ENCODE measurements around the gene CARHSP1.
A peak's percentile ranks its signal among the peaks of the same experiment; 100 is the strongest.
"Not testable (repeated sequence)": the region's sequence is repeated elsewhere in the genome, so short reads cannot be mapped to it uniquely, and the experiment has no call there.

CARHSP1 gene

GRCh38 chr16:8872967-8873865 lies 4.4 kb upstream of the CARHSP1 start:
- FAIRE-seq (no peak), DNase-seq (ENCODE audit: low spot score) (no peak)

- FAIRE-seq, result no peak
- DNase-seq (ENCODE audit: low spot score), result no peak
Observed at GRCh38 chr16:8872071-8872470, 3.3 kb upstream of the CARHSP1 start.

GRCh38 chr16:8869988-8870241 lies 1.1 kb upstream of the CARHSP1 start:
- not testable (repeated sequence) for FAIRE-seq

GRCh38 chr16:8869212-8869987 lies 594 bp upstream of the CARHSP1 start:
- FAIRE-seq, result no peak
- DNase-seq (ENCODE audit: low spot score), result no peak

More at GRCh38 chr16:8869988-8870241, 1.1 kb upstream of the CARHSP1 start:
- not testable (repeated sequence) for DNase-seq (ENCODE audit: low spot score)

GRCh38 chr16:8867932-8868415 lies 832 bp downstream of the CARHSP1 start:
- DNase-seq (ENCODE audit: low spot score), result no peak
- no peak for FAIRE-seq

GRCh38 chr16:8867216-8867931 lies 1.4 kb downstream of the CARHSP1 start:
- DNase-seq (ENCODE audit: low spot score) (no peak), FAIRE-seq (no peak)

- FAIRE-seq (no peak), DNase-seq (ENCODE audit: low spot score) (no peak)
Observed at GRCh38 chr16:8866884-8867215, 2.0 kb downstream of the CARHSP1 start.

- DNase-seq (ENCODE audit: low spot score) (no peak), FAIRE-seq (no peak)
Observed at GRCh38 chr16:8866118-8866883, 2.5 kb downstream of the CARHSP1 start.

GRCh38 chr16:8865145-8865882 lies 3.5 kb downstream of the CARHSP1 start:
- DNase-seq (ENCODE audit: low spot score), result no peak
- no peak for FAIRE-seq

GRCh38 chr16:8864480-8865110 lies 4.2 kb downstream of the CARHSP1 start:
- no peak for DNase-seq (ENCODE audit: low spot score)
- FAIRE-seq, result no peak

GRCh38 chr16:8863594-8864424 lies 5.0 kb downstream of the CARHSP1 start:
- FAIRE-seq (no peak), DNase-seq (ENCODE audit: low spot score) (peak; percentile 60)

- no peak for FAIRE-seq
Observed at GRCh38 chr16:8862309-8863130, 6.3 kb downstream of the CARHSP1 start.

GRCh38 chr16:8861563-8862308 lies 7.1 kb downstream of the CARHSP1 start:
- DNase-seq (ENCODE audit: low spot score), result no peak
- FAIRE-seq, result no peak

More at GRCh38 chr16:8862309-8863130, 6.3 kb downstream of the CARHSP1 start:
- DNase-seq (ENCODE audit: low spot score), result no peak

GRCh38 chr16:8859913-8860881 lies 8.6 kb downstream of the CARHSP1 start:
- DNase-seq (ENCODE audit: low spot score) (no peak), FAIRE-seq (no peak)

- DNase-seq (ENCODE audit: low spot score), result no peak
- no peak for FAIRE-seq
Observed at GRCh38 chr16:8858994-8859912, 9.6 kb downstream of the CARHSP1 start.
